Measurements from ENCODE around the gene ENTPD2. TPM values are rescaled to one million over a fixed set of nuclear protein-coding genes. Genes with fewer than 3 reads are reported as not detected.

Gene ENTPD2
- total RNA-seq, 1 donor from 2014 or later = 0.41 TPM

- Histone ChIP-seq H3K36me3 (peaks cover 11% of the 10 kb centered on the region), H3K4me3 (no peak overlapping the region), H3K4me1 (no peaks in the 10 kb centered on the region), H3K27me3 (no peaks in the 10 kb centered on the region), H3K27ac (no peak overlapping the region), H3K9me3 (no peaks in the 10 kb centered on the region)
- no peak for DNase-seq
- ATAC-seq = no peak
- intact Hi-C loops (cut with DNase I) = no loop called here
- TF ChIP-seq, protein P1, sequence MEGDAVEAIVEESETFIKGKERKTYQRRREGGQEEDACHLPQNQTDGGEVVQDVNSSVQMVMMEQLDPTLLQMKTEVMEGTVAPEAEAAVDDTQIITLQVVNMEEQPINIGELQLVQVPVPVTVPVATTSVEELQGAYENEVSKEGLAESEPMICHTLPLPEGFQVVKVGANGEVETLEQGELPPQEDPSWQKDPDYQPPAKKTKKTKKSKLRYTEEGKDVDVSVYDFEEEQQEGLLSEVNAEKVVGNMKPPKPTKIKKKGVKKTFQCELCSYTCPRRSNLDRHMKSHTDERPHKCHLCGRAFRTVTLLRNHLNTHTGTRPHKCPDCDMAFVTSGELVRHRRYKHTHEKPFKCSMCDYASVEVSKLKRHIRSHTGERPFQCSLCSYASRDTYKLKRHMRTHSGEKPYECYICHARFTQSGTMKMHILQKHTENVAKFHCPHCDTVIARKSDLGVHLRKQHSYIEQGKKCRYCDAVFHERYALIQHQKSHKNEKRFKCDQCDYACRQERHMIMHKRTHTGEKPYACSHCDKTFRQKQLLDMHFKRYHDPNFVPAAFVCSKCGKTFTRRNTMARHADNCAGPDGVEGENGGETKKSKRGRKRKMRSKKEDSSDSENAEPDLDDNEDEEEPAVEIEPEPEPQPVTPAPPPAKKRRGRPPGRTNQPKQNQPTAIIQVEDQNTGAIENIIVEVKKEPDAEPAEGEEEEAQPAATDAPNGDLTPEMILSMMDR (IDR thresholded peaks at IDR 0.05) = no peak
These were observed 37.4 kb downstream of the ENTPD2 start for GRCh38 chr9:137016436-137016835.

DNA sequence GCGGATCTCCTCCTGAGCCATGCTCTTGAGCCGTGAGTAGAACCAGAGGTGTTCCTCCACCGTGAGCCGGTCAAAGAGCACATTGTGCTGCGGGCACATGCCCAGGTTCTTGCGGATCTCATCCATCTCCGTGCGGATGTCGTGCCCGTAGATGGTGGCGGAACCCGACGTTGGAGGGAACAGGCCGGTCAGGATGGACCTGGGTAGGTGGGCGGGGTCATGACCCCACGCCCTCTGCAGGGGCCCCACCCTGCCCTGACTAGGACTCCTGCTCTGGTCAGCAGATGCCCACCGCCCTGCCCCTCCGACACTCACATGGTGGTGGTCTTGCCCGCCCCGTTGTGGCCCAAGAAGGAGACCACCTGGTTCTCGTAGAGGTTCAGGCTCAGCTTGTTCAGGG lies 37.9 kb downstream of the ENTPD2 start:
- DNase-seq (no peak), ATAC-seq (no peak)
- H3K27me3 ChIP-seq = no peaks in the 10 kb centered on the region
- no peak overlapping the region for H3K4me3 ChIP-seq
- H3K27ac ChIP-seq = no peak overlapping the region
- H3K9me3 ChIP-seq = no peaks in the 10 kb centered on the region
- TF ChIP-seq, protein P1 (IDR thresholded peaks at IDR 0.05) = no peak
- intact Hi-C loops (cut with DNase I) = no loop called here
- no peaks in the 10 kb centered on the region for H3K4me1 ChIP-seq
- peaks cover 11% of the 10 kb centered on the region for H3K36me3 ChIP-seq

DNA sequence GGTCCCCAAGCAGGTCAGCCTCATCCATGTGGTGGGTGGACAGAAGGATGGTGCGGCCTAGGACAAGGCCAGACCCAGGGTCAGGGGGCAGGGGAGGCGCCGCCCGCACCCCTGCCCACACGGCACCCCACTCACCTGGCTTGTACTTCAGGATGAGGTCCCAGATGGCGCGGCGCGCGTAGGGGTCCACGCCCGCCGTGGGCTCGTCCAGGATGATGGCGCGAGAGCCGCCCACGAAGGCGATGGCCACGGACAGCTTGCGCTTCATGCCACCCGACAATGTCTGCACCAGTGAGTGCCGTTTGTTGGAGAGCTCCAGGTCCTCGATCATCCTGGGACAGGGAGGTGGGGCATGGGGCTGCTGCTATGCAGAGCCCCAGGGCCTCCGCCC lies 38.3 kb downstream of the ENTPD2 start:
- Histone ChIP-seq H3K4me3 (no peak overlapping the region), H3K36me3 (peaks cover 11% of the 10 kb centered on the region), H3K27ac (no peak overlapping the region), H3K4me1 (no peaks in the 10 kb centered on the region), H3K27me3 (no peaks in the 10 kb centered on the region), H3K9me3 (no peaks in the 10 kb centered on the region)
- no peak for ATAC-seq
- no peak for DNase-seq
- TF ChIP-seq, protein P1 (IDR thresholded peaks at IDR 0.05) = no peak
- intact Hi-C loops (cut with DNase I) = no loop called here

- TF ChIP-seq, protein P1 (IDR thresholded peaks at IDR 0.05) = no peak
- Histone ChIP-seq H3K27ac (no peak overlapping the region), H3K36me3 (peaks cover 11% of the 10 kb centered on the region), H3K9me3 (no peaks in the 10 kb centered on the region), H3K27me3 (no peaks in the 10 kb centered on the region), H3K4me3 (no peak overlapping the region), H3K4me1 (no peaks in the 10 kb centered on the region)
- ATAC-seq (no peak), DNase-seq (no peak)
- intact Hi-C loops (cut with DNase I) = no loop called here
These were observed 38.9 kb downstream of the ENTPD2 start for GRCh38 chr9:137014776-137015539.

DNA sequence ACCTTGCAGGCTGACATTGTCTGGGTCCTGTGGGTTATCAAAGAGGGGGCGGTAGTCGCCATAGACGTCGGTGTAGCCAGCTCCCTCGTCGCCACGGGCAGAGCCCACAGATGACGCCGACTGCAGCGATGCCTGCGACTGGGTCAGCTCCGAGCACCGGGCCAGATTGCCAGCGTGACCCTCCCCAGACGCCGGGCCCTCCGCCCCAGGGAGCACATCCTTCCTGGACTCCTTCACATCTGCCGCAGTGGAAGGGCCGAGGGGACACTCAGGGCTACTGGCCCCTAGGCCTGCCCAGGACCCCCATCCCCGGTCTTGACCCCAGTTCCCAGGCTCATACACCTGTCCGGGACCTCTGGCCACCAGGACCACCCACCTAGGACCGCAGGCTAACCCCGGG lies 39.7 kb downstream of the ENTPD2 start:
- peaks cover 11% of the 10 kb centered on the region for H3K36me3 ChIP-seq
- TF ChIP-seq, protein P1 (IDR thresholded peaks at IDR 0.05) = no peak
- H3K27me3 ChIP-seq = no peaks in the 10 kb centered on the region
- no peaks in the 10 kb centered on the region for H3K9me3 ChIP-seq
- intact Hi-C loops (cut with DNase I) = no loop called here
- no peak overlapping the region for H3K27ac ChIP-seq
- no peak overlapping the region for H3K4me3 ChIP-seq
- H3K4me1 ChIP-seq = no peaks in the 10 kb centered on the region
- ATAC-seq (no peak), DNase-seq (no peak)

GRCh38 chr9:137013571-137013940 lies 40.3 kb downstream of the ENTPD2 start:
- Histone ChIP-seq H3K4me3 (no peak overlapping the region), H3K9me3 (no peaks in the 10 kb centered on the region), H3K4me1 (no peaks in the 10 kb centered on the region), H3K27ac (no peak overlapping the region), H3K36me3 (peaks cover 11% of the 10 kb centered on the region), H3K27me3 (no peaks in the 10 kb centered on the region)
- TF ChIP-seq, protein P1 (IDR thresholded peaks at IDR 0.05) = no peak
- intact Hi-C loops (cut with DNase I) = no loop called here
- ATAC-seq (no peak), DNase-seq (no peak)
